GM18498 (cell line): ENCODE data around the gene INTS7.
A peak's percentile ranks its signal among the peaks of the same experiment; 100 is the strongest.

ENCODE experiments used
- ATAC-seq: cut with Tn5 transposase; IDR thresholded peaks from one replicate; pipeline ENCODE4 v1.9.1; 2021; ENCODE audit warnings: mild to moderate bottlenecking, moderate library complexity; ENCODE audit not compliant: unreplicated experiment

Gene INTS7

GRCh38 chr1:212035123-212035834 lies at the start of gene INTS7, which contains the start of gene DTL:
Gene INTS7 (minus strand): TSS chr1:212035557. CDS start chr1:212035437, 120 bp downstream.
Gene DTL (plus strand): TSS chr1:212035748. CDS start chr1:212035891, 143 bp downstream.
- ATAC-seq = peak; percentile 78

GRCh38 chr1:212082765-212083406 lies 47.5 kb upstream of the INTS7 start:
- ATAC-seq = no peak

GRCh38 chr1:212078826-212079225 lies 43.5 kb upstream of the INTS7 start:
- ATAC-seq = no peak

GRCh38 chr1:212077028-212077427 lies 41.7 kb upstream of the INTS7 start:
- no peak for ATAC-seq

GRCh38 chr1:212074856-212075255 lies 39.5 kb upstream of the INTS7 start:
- ATAC-seq = no peak

GRCh38 chr1:212074313-212074712 lies 39.0 kb upstream of the INTS7 start:
- ATAC-seq = no peak

- no peak for ATAC-seq
Measured at GRCh38 chr1:212073490-212073889, 38.1 kb upstream of the INTS7 start.

- no peak for ATAC-seq
Measured at GRCh38 chr1:212072047-212072446, 36.7 kb upstream of the INTS7 start.

GRCh38 chr1:212070720-212071302 lies 35.5 kb upstream of the INTS7 start:
- no peak for ATAC-seq

- no peak for ATAC-seq
Measured at GRCh38 chr1:212067787-212068186, 32.4 kb upstream of the INTS7 start.

GRCh38 chr1:212062832-212063438 lies 27.6 kb upstream of the INTS7 start:
- ATAC-seq = no peak

- no peak for ATAC-seq
Measured at GRCh38 chr1:212060632-212061472, 25.5 kb upstream of the INTS7 start.

- no peak for ATAC-seq
Measured at GRCh38 chr1:212055333-212055732, 20.0 kb upstream of the INTS7 start.

- no peak for ATAC-seq
Measured at GRCh38 chr1:212053993-212054392, 18.6 kb upstream of the INTS7 start.

- ATAC-seq = no peak
Measured at GRCh38 chr1:212045981-212046380, 10.6 kb upstream of the INTS7 start.

- ATAC-seq = no peak
Measured at GRCh38 chr1:212044851-212045250, 9.5 kb upstream of the INTS7 start.

- ATAC-seq = no peak
Measured at GRCh38 chr1:212042436-212042835, 7.1 kb upstream of the INTS7 start.

GRCh38 chr1:212040629-212041412 lies 5.5 kb upstream of the INTS7 start:
- no peak for ATAC-seq

- ATAC-seq = no peak
Measured at GRCh38 chr1:212039622-212040021, 4.3 kb upstream of the INTS7 start.

- no peak for ATAC-seq
Measured at GRCh38 chr1:212037900-212038299, 2.5 kb upstream of the INTS7 start.
